SK-N-DZ (cell line): ENCODE measurements around the gene SYT2.
A peak's percentile ranks its signal among the peaks of the same experiment; 100 is the strongest.
"Not testable (repeated sequence)": the region's sequence is repeated elsewhere in the genome, so short reads cannot be mapped to it uniquely, and the experiment has no call there.

Experiments
- DNase-seq: peaks from one replicate; pipeline ENCODE4 v3.0.0-alpha.2; 2015; ENCODE audit warnings: low spot score

SYT2 gene

DNA sequence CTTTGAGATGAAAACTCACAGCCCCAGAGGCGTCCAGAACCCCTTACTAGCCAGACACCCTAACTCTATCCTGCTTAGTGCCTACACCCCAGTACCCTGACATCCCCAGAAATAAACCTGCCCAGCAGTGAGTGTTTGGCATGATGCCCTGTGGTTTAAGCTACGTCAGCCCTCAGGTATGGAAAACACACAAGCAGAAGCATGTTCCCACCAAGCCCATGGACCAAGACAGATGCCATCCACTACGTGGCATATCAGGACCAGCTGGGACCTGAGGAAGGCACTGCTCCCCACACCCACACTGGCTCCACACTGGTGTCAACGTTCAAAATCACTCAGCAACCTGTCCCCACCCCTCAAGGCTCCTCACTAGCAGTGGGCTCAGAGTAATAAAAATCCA is 116.4 kb downstream of the SYT2 start:
- DNase-seq: no peak

DNA sequence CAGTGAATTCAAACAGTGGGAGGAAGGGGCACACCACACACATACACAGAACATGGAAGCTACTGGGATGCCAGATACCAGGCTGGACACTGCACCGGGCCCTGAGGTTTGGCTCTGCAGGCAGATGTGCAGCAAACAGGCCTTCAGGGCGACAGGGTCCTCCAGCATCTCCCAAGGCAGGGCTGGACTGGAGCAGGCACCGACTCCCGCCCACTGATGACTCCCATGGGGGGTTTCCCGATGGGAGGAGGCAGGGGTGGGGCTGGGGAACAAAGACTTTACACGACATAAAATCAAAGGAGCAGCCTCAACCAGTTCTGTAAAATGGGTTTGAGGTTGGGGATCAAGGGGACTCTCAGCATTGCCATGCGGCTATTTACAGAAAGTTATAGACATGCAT is 118.1 kb downstream of the SYT2 start:
- no peak for DNase-seq

DNA sequence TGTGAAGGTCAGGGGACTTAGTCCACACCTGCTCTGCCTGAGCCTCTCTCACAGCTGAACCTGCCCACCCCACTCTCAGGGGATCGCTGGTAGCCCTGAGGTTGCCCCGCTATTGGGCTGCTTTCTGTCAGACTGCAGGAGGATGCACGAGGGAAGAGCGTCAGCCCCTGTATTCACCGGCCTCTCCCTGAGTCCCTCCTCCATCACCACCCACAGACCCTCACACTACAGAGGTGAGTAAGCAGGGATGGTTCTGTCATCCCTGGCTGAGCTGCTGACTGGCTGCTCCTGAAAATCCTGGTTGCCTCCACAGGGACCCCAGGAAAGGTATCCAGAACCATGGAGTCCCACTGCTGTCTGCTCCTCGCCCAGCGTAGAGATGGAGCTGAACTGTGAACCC is 118.7 kb downstream of the SYT2 start:
- no peak for DNase-seq

DNA sequence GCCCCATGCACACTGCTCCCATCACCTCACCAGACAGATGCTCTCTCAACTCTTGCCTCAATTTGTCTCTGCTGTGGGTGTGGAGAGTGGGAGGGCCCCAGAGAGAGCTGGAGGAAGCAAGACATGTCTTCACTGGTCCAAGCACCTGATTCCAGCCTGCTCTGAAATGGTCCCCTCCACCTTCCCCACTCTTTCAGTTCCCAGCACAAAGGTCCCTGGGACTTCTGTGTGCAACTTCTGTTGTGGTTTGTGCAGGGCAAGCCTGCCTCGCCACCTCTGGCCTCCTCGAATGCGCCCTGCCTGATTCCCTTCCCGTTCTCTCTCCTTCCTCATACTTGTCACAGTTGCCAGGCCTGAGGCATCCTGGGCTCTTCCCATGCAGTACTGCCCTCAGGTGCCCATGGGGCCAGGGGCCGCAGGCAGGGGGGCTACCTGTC is 119.3 kb downstream of the SYT2 start:
- DNase-seq: no peak

DNA sequence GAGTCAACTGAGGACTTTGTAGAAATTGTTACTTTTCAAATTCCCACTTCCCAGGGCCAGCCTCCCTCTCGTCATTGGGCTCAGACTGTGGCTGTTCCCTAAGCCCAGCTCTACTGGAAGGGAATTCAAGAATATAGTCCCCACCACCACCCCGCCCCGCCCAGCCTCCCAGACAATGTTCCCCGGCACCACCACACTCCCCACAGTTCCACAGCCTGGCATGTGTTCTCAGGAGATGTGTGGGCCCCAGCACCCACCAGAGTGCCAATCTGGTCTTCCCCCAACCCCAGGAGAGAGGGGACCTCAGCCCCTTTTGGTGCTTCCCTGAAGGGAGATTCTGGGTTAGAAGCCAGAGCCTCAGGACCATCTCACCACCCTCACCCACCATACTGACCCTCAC is 120.1 kb downstream of the SYT2 start:
- no peak for DNase-seq

DNA sequence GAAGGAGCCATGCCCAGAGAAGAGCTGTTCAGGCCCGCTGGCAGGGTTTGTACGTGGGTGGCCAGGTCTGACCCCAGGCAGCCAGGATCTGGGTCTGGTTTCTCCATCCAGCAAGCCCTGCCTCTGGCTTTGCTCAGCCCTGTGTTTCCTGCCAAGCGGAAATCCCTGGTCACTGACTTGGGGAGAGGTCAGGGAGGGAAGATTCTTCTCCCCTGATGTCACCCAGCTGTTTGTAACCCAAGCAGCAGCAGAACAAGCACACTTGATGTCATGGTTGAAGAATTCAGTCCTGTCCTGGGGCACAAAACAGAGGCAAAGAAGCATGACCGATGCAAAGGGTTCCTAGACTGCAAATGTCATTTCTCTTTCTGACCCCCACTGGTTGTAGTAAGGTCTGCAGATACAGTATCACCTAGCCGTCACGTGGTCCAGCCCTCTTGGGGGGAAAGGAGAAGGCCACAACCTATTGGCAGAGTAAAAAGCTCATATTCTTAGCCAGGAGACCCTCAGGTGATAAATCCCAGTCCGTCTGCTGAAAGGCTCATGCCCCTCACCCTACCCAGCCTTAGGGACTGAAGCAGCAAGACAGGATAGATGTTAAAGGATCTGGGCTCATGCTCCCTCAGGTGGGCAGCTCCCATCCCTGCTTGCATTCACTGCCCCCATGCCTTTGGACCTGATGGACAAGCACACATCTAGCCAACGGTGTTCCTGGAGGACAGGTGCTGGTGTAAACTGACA is 120.9 kb downstream of the SYT2 start:
- no peak for DNase-seq

DNA sequence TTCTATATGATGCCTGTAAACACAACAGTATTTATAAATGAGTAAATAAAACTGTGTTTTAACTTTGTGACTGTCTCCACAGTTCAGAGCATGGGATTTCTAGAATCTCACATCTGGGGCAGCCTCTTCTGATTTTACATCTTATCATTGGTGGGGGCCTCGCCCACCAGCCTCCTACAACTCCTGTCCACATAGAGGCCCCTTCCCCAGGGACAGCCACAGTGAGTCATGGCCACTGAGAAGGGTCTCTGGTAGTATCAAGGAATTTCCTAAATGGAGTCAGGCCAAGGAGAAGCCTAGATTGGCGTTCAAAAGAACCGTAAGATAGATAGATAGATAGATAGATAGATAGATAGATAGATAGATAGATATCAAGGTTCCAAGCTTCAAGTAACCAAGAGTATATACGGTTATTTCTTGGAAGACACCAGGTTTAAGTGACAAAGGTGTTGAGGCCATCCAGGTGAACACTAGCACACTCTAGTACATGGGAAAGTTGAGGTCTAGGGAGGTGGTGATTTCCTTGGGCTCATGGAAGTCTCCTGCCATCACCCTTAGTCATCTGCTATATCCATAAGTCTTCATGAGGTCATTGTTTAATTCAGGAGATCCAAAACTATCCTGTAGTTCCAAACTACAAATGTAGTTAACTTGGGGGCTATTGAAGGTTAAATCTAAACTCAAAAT is 121.6 kb downstream of the SYT2 start:
- no peak for DNase-seq

DNA sequence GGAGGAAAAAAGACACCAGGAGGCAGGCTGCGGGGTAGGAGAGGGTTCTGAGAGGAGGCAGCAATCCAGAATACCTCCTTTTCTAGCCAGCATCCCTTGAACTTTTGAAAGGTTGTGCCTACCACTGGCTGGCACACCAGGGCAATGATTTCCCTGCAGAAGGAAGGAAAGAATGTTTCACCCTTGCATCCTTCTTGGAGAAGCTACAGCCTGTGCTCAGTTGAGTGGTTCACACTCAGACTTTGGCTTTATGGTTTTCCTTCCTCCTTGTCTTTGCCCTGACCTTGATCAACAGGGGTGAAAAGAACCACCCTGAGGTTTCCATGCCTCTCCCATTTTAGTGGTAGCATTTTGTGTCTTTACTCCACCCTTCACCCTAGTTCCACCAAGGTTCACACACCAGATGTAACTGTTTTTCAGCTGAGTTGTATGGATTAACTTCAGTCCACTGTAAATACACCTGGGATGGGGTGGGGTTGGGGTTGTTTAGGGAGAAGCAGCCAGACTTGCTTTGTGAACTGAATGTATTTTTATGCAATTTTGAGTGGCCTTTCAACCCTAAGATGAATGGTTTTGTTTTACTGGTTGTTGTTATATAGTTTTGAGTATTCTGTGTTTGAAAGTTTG is 122.3 kb downstream of the SYT2 start:
- DNase-seq: no peak

DNA sequence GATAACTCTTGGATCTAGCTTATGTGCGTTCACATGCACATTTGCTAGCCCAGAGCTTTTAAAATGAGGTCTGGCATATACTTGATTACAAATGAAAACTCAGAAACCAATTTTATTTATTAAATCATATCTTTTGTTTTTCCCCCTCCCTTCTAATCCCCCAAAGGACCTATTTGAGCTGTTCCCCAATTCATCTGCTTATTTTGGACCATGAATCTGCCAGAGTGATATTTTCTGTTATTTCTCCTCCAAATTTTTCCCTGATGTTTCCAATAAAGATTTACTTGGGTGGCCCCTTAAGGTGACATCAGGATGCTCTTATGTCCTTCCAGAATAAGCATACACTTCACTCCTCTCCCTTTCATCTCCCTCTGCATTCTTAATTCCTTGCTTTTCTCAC is 123.4 kb downstream of the SYT2 start:
- no peak for DNase-seq

DNA sequence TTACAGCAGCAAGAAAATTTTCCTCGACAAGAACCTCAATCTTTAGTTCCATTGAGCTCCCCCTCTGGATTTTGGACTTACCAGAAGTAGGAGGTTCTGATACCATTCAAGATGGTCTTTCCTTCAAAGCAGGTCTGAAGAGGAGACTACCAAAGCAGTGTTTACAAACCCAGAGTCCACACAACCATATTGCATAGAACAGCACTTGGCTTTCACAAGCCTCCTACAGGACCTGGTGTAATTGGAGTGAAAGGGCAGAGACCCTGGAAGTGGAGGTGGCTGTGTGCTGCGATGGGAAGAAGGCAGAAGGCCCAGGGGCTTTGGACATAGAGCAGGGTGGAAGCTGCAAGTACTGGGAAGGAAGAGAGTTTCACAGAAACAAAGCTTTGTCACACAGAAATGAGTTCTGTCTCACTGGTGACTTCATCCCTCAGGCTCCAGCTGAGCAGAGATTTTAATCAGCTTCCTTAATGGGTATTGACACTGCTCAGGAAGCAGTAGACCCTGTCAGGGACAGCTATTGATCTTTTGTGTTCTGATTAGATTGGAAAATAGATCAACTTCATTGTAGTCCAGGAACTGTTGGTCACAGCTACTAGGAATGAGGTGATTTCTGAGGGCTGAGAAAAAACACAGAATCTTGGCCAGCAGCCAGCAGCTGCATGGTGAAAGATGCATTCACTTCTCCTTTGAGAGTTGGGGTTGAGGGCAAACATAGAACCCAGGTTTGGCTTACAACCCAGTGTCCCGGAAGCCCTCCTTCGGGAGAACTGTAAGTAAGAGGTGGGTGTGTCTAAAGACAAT is 124.0 kb downstream of the SYT2 start:
- no peak for DNase-seq

DNA sequence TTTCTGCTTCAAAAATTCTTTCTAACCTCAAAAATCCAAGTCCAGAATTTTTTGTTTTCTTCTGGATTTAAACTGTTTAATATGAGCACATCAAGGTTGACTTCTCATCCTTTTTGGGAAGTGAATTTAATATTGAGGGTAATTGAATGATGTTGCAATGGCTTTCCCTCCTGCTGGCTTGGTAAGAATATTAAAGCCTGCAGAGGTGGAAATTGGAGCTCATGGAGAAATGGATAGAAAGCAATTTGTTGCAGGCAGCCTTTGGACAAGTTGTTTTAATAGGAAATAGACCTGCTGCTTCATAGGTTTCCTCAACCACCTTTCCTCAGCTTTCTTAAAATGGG is 124.7 kb downstream of the SYT2 start:
- no peak for DNase-seq

DNA sequence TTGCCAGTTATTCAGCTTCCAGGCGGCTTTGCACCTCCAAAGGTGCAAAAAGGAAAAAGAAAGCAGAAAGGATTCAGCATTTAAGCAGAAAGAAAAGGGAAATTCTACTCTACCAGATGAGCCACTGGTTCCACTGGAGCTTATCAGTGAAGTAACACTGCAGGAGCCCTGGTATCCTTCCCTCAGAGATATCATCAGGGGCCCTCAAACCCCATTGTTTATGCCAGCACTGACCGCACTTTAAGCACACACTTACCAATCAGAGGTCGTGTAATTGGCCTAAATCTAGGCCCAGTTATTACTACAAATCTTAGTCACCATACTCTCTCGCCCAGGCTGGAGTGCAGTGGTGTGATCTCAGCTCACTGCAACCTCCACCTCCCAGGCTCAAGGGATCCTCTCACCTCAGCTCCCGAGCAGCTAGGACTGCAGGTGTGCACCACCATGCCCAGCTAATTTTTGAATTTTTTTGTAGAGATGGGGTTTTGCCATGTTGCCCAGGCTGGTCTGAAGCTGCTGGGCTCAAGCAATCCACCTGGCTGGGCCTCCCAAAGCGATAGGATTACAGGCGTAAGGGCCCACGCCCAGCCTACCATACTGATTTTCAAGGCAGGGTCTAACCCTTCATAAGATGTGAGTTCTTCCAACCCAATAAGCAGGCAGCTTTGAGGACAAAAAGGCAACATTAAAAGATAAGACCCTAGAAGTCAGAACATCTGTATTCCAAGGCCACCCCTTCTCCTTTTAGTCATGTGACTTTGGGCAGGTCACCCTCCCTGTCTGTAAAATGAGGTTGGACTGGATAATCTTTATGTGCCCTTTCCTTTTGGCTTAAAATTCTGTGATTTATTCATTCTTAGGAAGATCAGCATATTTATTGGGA is 125.3 kb downstream of the SYT2 start:
- DNase-seq: no peak

DNA sequence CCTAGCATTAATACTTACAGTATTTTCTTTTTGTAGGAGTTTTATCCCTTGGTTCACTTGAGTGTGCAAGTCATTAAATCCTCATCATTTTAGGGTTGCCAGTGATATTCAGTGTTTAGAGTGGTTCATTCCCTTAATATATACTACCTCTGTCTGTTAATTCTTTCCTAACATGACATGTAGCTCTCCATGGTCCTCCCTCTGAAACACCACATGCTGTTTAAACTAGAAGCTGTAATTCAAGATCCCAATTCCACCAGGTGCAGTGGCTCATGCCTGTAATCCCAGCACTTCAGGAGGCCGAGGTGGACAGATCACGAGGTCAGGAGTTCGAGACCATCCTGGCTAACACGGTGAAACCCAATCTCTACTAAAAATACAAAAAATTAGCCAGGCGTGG is 127.9 kb downstream of the SYT2 start:
- DNase-seq: not testable (repeated sequence)

DNA sequence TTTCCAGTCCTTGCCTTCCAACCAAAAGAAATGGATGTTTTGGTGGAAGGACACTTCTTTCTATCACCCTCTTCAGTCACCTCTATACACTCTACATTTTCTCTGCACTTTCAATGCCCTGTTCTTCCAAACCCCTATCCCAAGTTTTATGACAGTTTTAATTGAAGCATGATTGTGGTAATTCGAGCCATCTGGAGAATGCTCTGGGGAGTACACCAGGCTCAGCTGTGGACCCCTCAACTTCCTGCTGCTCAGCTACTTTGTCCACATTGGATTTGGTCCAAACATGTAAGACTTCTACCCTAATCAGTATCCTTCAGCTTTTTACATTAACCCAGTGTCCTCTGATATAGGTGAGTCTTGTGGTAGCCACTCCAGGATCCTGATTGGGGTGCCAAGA is 129.6 kb downstream of the SYT2 start:
- no peak for DNase-seq

DNA sequence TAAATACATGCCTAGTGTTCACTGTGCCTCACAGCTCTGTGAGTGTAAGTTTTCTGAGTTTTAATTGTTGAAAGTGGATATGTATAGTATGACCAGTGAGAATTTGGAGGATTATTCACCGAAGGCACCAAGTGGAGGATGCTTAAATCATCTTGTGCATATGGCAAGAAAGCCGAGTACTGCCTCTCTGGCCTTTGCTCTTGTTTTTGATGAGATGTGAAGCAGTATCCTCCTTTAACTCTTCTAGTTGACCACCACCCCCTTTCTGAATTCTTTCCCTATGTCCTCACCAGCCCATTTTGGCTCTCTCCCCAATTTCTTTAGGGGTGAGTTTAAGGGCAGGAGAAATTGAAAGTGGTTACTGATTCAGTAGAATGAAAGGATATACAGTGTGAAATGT is 130.4 kb downstream of the SYT2 start:
- DNase-seq: no peak

DNA sequence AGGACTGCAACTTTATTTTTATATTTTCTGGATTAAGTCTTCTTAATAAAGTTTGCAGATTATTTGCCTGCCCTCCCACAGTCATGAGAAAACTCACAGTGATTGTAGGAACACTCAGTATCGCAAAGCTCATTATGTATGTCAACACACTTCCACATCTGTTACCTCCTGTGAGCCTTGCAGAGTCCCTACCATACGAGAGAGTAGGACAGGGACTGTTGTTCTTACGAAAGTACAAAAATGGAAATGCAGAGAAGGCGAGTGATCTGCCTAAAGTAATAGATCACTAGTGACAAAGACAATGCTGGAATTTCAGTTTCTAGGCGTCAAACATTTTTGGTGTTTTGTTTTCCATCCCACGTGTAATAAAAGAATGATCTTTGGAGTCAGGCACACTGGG is 131.7 kb downstream of the SYT2 start:
- DNase-seq: no peak

DNA sequence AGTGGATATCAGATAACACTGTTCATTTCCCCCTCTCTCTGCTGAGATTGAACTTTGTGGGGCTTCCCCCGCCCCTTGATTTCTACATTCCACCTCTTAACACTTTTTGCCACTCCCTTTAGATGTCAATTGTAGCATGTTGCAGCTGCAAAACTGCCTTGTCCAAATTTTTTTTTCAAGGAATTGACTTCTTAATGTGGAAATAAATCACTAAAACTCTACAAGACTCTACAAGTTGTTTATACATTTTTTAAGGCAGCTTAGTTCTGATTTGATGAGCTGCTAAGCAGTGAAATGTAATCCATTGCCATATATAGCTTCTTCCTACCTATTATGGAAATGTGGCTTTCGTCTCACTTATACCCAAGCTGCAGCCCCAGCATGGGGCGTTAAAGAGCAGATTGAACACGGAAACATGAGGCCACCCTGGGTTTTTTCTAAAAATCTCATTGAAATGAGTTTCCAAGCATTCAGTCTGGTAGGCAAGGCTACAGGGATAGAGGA is 132.2 kb downstream of the SYT2 start:
- DNase-seq: no peak

DNA sequence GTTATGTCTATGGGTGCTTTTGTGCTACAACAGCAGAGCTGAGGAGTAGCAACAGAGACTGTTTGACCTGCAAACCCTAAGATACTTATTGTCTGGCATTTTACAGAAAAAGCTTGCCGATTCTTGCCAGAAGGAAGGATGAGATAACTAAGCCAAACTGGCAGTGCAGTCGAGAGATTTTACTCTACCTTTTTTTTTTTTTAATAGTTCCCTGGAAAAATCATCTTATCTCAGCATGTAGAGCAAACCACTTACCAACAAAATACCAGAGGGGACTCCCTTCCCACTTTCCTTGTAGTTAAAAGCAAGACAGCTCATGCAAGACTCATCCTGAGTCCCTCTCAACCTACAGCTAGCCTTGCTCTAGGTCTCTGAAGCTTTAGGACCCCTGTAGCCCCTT is 132.9 kb downstream of the SYT2 start:
- no peak for DNase-seq

DNA sequence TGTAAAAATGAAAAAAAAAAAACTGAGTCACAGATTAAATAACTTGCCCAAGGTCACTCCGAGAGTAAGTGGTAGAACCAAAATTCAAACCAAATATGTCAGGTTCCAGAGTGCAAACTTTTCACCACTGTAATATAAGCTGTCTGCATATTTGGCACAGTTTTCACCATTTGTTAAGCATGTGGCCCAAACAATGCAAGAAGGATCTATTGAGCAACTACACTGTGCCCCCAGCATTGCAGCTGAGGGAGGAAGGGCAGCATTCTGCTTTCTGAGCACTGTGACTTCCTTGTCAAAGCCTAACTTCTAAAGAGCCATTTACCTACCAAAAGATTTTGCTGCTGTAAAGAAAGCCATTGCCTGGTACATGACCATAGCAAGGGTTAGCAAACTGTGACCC is 133.4 kb downstream of the SYT2 start:
- DNase-seq: no peak

DNA sequence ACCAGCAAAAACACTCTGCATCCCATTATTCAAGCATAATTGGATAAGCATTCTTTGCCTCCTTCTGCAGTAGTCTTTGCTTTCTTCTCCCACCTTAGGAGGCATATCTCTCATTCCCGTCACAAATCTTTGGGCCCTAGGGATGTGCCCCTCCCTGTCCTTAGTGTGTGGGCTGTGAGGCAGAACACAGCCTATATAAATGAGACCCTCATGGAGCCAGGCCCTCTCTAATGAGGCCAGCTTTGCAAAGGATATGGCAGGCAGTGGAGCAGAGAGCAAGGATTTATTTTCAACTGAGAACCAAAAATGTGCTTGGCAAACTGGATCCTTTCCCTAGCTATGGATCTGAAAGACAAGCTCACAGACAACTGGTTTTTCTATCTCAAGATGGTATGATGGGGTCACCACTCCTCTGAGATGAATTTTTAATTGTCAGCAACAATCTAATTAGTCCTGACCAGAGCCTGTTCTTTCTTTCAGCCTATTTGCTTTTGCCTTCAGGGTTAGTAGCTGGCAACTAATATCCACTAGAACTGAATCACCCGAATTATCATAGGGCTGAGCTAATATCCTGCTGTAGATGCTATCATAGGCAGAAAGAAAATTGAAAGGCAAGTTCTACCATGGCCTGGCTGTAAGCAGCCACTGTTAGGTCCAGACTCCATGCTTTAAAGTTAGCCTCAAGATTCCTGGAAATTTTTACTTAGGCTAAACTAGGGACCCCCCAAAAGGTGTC is 134.2 kb downstream of the SYT2 start:
- peak; percentile 30 for DNase-seq
